H1 (cell line): Measurements from ENCODE around the gene HMG20A. TPM values are rescaled to one million over a fixed set of nuclear protein-coding genes. Genes with fewer than 3 reads are reported as not detected.

Source experiments
- CHD7 ChIP-seq: fragments of 300-600 bp; sonication (generic); IDR thresholded peaks from 2 replicates; pipeline ENCODE4 v1.7.1; 2012; ENCODE audit warnings: low read length, moderate library complexity, mild to moderate bottlenecking, inconsistent platforms; ENCODE audit not compliant: insufficient replicate concordance
- SP2 ChIP-seq: IDR thresholded peaks from 2 replicates; pipeline ENCODE4 v1.6.1; 2012; ENCODE audit warnings: mild to moderate bottlenecking, low read length, inconsistent platforms
- polyA plus RNA-seq, 7 experiments: library from polyadenylated mRNA; depleted of rRNA in 3 of 7; stranded (reverse) in 5 of 7; unstranded in 2 of 7; fragments of >200 nt in 5 of 7; fragments of 200-250 nt in 2 of 7; gene quantifications; 1 replicate in 5 of 7; 2 replicates in 1 of 7; 4 replicates in 1 of 7; pipeline versions ENCODE4 v1.2.1 to v1.2.3, GENCODE V29; 2011 to 2013; ENCODE audit warnings: missing spikeins in 2 of 7, mixed read lengths in 2 of 7
- total RNA-seq: library from RNA; stranded (reverse); fragmentation: NEBNext Ultra II Directional; extraction: Animal tissue kit (Norgen Biotek cat#: 25700); gene quantifications from 2 replicates; pipeline ENCODE4 v1.2.1, GENCODE V29; 2021

Gene HMG20A
- total and polyA plus RNA-seq, 2 of the 8 experiments (the other 6 are each of a cell fraction or from before 2014, with no cell fraction given), result 52.1 to 59.7 TPM

DNA sequence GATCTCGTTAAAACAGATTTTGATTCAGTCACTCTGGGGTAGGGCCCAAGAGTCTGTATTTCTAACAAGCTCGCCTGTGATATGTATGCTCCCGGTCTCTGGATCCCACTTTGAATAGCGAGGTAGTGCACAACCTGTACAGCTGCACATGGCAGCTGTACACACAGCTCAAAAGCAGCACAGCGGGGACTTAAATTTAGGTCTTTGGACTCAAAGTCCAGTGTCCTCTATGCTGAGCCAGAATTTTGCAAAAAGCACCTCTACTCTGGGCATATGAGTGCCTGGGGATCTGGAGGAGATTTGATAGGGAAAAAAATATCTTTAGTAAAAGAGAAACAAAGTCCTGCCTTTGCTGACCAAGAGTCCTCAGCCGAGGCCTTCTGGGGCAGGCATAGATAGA lies 83.1 kb downstream of the HMG20A start (continued):
- no peak for TF ChIP-seq CHD7
- no peak for TF ChIP-seq SP2
